ENCODE measurements around the gene BEND5.

The BEND5 gene

GRCh38 chr1:48678710-48679505 lies 97.8 kb downstream of the BEND5 start:
- DNase-seq: no peak

Data from EL (cell line).